HT1080 (cell line): ENCODE results near the gene KRT16. TPM values are rescaled to one million over a fixed set of nuclear protein-coding genes. Genes with fewer than 3 reads are reported as not detected.
A peak's percentile ranks its signal among the peaks of the same experiment; 100 is the strongest.
"Not testable (repeated sequence)": the region's sequence is repeated elsewhere in the genome, so short reads cannot be mapped to it uniquely, and the experiment has no call there.

Experiments
- DNase-seq: peaks from one replicate; pipeline ENCODE4 v3.0.0-alpha.2; 2015; ENCODE audit warnings: low read depth
- total RNA-seq: library from RNA; depleted of rRNA; stranded (reverse); fragments of >200 nt; shearing (Covaris generic); gene quantifications from 2 replicates; pipeline ENCODE4 v1.2.3, GENCODE V29; 2014

KRT16 gene
- total RNA-seq, 1 experiment from 2014 or later: not detected

DNA sequence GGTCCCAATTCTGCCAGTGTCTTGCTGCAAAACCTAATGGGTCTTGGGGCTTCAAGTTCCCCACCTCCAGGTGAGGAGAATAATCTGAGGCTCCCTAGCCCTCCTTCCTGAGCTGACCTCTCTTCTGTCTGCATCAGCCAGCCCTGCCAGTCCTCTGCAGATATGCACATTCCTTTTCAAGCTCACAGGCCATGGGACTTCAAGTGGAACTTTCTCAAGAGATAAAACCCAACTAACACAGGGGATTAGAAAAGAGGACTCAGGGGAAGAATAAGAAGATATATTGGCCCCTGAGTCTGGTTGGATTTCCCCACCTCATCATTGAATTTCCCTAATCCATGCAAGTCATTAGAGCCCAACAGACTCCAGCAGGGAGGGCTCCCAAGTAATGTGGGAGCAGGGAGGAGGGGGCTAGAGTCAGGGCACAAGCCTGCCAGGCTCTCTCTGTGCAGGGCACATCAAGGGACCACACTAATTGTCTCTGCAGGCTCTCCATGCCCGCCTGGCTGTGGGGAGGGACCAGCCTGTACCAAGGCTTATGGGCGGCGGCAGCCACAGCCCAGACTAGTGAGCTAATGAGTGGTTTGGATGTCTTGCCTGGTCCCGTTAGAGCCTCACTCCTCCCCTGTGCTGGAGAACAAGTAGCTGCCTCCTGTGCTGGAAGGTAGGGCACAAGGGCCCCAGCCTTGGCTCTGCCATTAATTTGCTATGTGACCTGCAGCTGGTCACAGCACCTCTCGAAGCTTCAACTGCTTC is 27.1 kb downstream of the KRT16 start:
- DNase-seq: no peak

- DNase-seq: not testable (repeated sequence)
Observed at GRCh38 chr17:41584331-41584927, 28.1 kb downstream of the KRT16 start.

GRCh38 chr17:41583137-41584127 is 29.1 kb downstream of the KRT16 start:
- no peak for DNase-seq

DNA sequence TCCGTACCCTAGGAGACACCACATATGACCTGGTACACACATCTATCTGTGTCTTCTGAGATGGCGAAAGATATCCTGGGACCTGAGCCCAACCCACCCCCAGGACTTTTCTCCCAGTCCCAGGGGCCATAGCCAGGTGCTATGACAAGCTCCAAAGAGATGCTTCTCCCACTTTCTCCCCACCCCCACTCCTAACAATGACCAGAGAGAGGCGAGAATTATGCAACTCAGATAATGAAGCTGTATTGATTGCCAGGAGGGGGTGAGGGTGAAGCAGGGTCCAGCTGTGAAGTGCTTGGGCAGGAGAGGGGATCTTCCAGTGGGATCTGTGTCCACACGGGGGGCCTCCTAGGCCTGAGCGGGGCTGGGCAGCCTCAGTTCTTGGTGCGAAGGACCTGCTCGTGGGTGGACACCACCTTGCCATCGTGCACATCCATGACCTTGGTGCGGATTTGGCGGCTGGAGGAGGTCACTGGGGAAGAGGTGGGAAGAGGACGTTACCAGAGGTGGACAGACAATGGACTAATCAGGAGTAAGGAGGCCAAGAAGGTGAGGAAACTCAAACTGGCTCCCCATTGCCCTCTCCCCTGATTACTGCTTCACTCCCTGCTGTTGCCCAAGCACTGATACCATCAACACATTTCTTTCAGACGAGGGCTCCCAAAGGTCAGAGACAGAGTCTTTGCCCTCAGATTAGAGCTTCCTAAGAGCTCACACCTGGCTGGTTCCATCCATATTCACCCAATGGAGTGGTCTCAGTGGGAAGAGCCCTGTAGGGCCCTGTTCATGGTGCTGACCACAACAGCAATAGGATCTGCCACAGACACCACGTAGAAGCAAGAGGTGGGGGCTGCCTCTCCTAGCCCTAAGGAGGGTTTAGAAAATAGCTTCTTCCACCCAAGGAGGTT is 30.3 kb downstream of the KRT16 start:
- DNase-seq: not testable (repeated sequence)

DNA sequence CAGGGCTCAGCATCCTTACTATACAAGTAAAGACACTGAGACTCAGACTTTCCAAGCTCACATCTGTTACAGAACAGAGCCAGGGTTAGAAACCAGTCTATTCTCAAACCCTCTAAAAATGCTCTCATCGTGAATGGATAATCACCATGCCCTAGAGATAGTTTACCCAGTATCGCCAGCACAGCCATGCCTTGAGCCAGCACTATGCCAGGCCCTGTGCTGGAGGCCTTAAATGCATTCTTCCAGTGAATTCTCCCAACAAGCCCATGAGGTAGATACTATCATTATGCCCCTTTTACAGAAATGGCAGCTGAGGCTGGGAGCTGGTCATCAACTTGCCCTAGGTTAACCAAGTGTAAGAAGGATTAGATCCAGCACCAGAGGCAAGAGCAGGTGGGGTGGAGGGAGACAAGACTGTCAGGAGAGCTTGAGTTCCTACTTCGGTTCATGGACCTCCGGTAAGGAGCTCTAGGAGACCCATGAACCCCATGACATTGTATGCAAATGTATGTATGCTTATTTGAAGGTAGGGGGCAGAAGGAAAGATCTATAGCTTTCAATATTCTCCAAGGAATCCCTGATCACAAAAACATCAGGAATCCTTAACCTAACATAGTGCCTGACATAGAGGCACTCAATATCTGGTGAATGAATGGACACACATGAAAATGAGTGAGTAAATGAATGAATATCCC is 31.1 kb downstream of the KRT16 start:
- no peak for DNase-seq

- DNase-seq: no peak
Observed at GRCh38 chr17:41580687-41581365, 31.7 kb downstream of the KRT16 start.

GRCh38 chr17:41580244-41580575 is 32.4 kb downstream of the KRT16 start:
- DNase-seq: no peak

GRCh38 chr17:41579484-41580243 is 32.9 kb downstream of the KRT16 start:
- DNase-seq: peak; percentile 78

- no peak for DNase-seq
Observed at GRCh38 chr17:41578971-41579370, 33.6 kb downstream of the KRT16 start.

- DNase-seq: no peak
Observed at GRCh38 chr17:41578538-41578937, 34.0 kb downstream of the KRT16 start.

DNA sequence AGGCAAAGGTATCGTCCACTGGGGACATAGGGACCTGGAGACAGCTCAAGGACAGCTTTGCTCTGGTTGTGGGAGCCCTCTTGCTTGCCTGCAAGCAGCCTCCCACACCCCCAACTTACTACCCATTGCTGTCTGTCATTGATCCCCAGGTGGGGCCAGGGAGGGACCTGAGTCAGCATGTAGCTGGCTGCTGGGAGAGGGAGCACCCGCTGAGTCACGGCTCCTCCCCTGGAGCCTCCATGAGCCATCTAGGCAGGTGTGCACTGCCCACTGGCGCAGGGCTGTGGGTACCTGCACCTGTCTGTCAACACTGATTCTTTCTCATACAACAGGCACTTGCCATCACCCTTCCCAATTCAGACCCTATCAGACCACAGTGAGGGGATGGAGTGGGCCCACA is 35.8 kb downstream of the KRT16 start:
- DNase-seq: not testable (repeated sequence)

DNA sequence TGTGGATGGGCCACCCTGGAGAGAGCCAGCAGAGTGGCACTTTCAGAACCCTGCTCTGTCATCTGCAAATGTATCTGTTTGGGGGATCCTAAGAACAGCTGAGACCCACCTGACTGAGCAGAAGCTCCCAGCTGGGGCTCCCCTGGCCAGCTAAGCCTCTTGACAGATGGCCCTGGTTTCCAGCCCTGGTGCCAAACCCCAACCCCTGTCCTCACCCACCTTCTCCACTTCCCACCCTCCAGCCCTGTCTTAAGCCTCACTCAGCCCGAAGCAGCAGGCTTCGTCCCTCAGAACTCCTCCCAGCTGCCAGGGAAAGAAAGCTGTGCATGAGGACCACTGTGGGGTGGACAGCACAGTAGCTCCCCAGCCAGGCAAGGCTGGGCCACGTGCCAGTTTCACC is 37.2 kb downstream of the KRT16 start:
- DNase-seq: no peak

DNA sequence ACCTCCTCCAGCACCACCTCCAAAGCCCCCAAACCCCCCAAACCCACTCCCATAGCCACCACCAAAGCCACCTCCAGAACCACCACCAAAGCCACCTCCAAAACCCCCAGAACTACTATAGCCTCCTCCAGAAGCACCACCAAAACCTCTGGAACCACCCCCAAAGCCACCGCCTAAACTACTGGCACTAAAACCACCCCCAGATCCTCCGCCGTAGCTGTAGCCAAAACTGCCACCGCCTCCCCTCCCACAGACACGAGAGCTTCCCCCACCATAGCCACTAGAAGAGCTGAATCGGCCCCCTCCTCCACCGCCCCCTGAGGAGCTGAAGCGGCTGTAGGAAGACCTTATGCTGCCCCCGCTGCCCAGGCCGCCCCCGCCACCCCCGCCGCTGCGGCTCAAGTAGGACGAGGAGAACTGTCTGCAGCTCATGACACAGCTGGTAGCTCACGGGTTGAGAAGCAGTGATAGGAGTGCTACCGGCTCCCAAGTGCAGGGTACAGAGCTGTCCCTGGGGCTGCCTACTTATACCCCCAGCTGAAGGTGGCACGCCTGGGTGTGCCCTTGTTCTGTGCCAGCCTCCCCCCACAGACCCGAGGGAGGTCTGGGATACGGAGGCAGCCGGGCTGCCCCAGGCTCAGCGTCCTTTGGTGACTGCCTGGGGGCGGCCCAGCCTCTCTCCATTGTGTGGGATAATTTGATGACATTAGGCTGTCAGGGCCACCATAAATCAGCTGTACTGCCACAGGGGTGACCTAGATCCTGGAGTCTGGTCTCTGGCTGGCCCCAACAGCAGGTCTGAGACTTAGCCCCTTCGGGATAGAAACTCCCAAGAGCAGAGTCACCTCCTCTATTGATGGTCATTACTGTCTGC is 40.8 kb downstream of the KRT16 start, which contains the start of gene KRT9:
Gene KRT9, minus strand, starts transcription at position 499 of the 874 bp plus-strand sequence. Its CDS starts 67 bp downstream, at position 432.
- DNase-seq: no peak

GRCh38 chr17:41567317-41567716 is 45.2 kb downstream of the KRT16 start:
- DNase-seq: no peak

GRCh38 chr17:41565338-41565737 is 47.2 kb downstream of the KRT16 start:
- DNase-seq: no peak

DNA sequence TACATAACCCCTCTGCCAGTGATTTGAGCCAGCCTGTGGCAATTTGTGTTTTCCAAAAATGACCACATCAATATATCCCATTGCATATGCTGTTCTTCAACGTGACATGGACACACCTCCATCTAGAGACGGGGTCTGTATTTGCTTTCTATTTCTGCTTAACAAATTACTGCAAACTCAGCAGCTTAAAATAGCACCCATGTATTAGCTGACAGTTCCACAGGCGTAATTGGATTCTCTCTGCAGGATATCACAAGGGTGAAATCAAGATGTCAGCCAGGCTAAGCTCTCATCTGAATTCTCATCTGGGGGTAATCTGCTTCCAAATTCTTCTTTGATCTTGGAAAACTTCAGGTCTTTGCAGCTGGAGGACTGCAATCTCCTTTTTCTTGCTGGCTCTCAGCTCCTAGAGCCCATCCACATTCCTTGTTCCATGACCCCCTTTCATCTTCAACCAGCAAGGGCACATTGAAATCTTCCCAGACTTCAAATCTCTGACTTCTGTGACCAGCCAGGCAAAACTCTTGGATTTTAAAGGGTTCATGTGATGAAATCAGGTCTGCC is 48.9 kb downstream of the KRT16 start:
- DNase-seq: no peak

DNA sequence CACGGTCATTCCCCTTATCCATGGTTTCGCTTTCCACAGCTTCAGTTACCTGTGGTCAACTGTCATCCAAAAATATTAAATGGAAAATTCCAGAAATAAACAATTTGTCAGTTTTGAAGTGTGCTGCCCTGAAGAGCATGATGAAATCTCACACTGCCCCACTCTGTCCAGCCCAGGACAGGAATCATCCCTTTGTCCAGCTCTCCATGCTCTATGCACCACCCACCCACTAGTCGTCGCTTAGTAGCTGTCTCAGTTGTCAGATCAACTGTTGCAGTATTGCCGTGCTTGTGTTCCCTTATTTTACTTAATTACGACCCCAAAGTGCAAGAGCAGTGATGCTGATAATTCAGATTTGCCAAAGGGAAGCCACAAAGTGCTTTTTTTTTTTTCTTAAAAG is 51.0 kb downstream of the KRT16 start:
- no peak for DNase-seq
